ENCODE data around the gene CEP112. TPM values are rescaled to one million over a fixed set of nuclear protein-coding genes. Genes with fewer than 3 reads are reported as not detected.

The CEP112 gene
- total RNA-seq, 1 donor from 2014 or later = 21.8 TPM

- no peak for TF ChIP-seq CTCF (IDR thresholded peaks at IDR 0.05)
- DNase-seq (ENCODE audit: low spot score) = no peak
- Mint-ChIP-seq H3K9me3 (ENCODE audit: low read depth) (peaks cover 9% of the 10 kb centered on the region), H3K36me3 (ENCODE audit: low read depth) (peaks cover 3% of the 10 kb centered on the region), H3K27ac (ENCODE audit: unreplicated experiment) (no peak overlapping the region), H3K27me3 (ENCODE audit: low read depth) (no peaks in the 10 kb centered on the region), H3K4me3 (ENCODE audit: unreplicated experiment) (no peak overlapping the region), H3K4me1 (ENCODE audit: low read depth) (peaks cover 5% of the 10 kb centered on the region)
These were observed 415.0 kb downstream of the CEP112 start for GRCh38 chr17:65776890-65777289.

- Mint-ChIP-seq H3K27ac (ENCODE audit: unreplicated experiment) (no peak overlapping the region), H3K4me3 (ENCODE audit: unreplicated experiment) (no peak overlapping the region), H3K27me3 (ENCODE audit: low read depth) (no peaks in the 10 kb centered on the region), H3K4me1 (ENCODE audit: low read depth) (peaks cover under 1% of the 10 kb centered on the region), H3K9me3 (ENCODE audit: low read depth) (no peaks in the 10 kb centered on the region), H3K36me3 (ENCODE audit: low read depth) (no peaks in the 10 kb centered on the region)
- DNase-seq (ENCODE audit: low spot score) = no peak
- TF ChIP-seq CTCF (IDR thresholded peaks at IDR 0.05) = no peak
These were observed 417.1 kb downstream of the CEP112 start for GRCh38 chr17:65774787-65775186.

GRCh38 chr17:65772989-65773388 lies 418.9 kb downstream of the CEP112 start:
- Mint-ChIP-seq H3K27me3 (ENCODE audit: low read depth) (no peaks in the 10 kb centered on the region), H3K36me3 (ENCODE audit: low read depth) (no peaks in the 10 kb centered on the region), H3K4me3 (ENCODE audit: unreplicated experiment) (no peak overlapping the region), H3K27ac (ENCODE audit: unreplicated experiment) (no peak overlapping the region), H3K4me1 (ENCODE audit: low read depth) (no peaks in the 10 kb centered on the region), H3K9me3 (ENCODE audit: low read depth) (no peaks in the 10 kb centered on the region)
- TF ChIP-seq CTCF (IDR thresholded peaks at IDR 0.05) = no peak
- no peak for DNase-seq (ENCODE audit: low spot score)

- H3K9me3 Mint-ChIP-seq (ENCODE audit: low read depth) = no peaks in the 10 kb centered on the region
- no peak for DNase-seq (ENCODE audit: low spot score)
- H3K36me3 Mint-ChIP-seq (ENCODE audit: low read depth) = no peaks in the 10 kb centered on the region
These were observed 420.2 kb downstream of the CEP112 start for GRCh38 chr17:65771704-65772103.

GRCh38 chr17:65763786-65764185 lies 428.1 kb downstream of the CEP112 start:
- Mint-ChIP-seq H3K36me3 (ENCODE audit: low read depth) (no peaks in the 10 kb centered on the region), H3K27ac (ENCODE audit: unreplicated experiment) (no peak overlapping the region), H3K4me1 (ENCODE audit: low read depth) (no peaks in the 10 kb centered on the region), H3K9me3 (ENCODE audit: low read depth) (peaks cover 3% of the 10 kb centered on the region), H3K27me3 (ENCODE audit: low read depth) (no peaks in the 10 kb centered on the region), H3K4me3 (ENCODE audit: unreplicated experiment) (no peak overlapping the region)
- no peak for TF ChIP-seq CTCF (IDR thresholded peaks at IDR 0.05)
- DNase-seq (ENCODE audit: low spot score) = no peak

More at GRCh38 chr17:65771704-65772103, 420.2 kb downstream of the CEP112 start:
- H3K4me1 Mint-ChIP-seq (ENCODE audit: low read depth) = no peaks in the 10 kb centered on the region
- no peaks in the 10 kb centered on the region for H3K27me3 Mint-ChIP-seq (ENCODE audit: low read depth)
- no peak overlapping the region for H3K27ac Mint-ChIP-seq (ENCODE audit: unreplicated experiment)
- TF ChIP-seq CTCF (IDR thresholded peaks at IDR 0.05) = no peak
- H3K4me3 Mint-ChIP-seq (ENCODE audit: unreplicated experiment) = no peak overlapping the region
